CD8-positive, alpha-beta memory T cell (primary cell): ENCODE results near the gene B3GALNT1. TPM values are rescaled to one million over a fixed set of nuclear protein-coding genes. Genes with fewer than 3 reads are reported as not detected.
"Not testable (repeated sequence)": the region's sequence is repeated elsewhere in the genome, so short reads cannot be mapped to it uniquely, and the experiment has no call there.

Experiments
- CTCF ChIA-PET: fragments of 350-600 bp; sonication (Branson Sonifier 250); formaldehyde crosslinking; loops from one replicate; lab custom pipeline; 2021; ENCODE audit warnings: antibody characterized with exemption; lab: Charles Lee
- POLR2A ChIA-PET: fragments of 350-600 bp; sonication (Branson Sonifier 250); formaldehyde crosslinking; loops from one replicate; lab custom pipeline; 2021; ENCODE audit warnings: antibody characterized with exemption; lab: Charles Lee
- DNase-seq, 5 donors: peaks; one replicate each; pipeline versions ENCODE4 v3.0.0 to v3.0.0-alpha.2; 2020 to 2022; ENCODE audit warnings: mixed read lengths in 1 of 5
- H3K27ac ChIP-seq: one replicate; pipeline ENCODE4 v1.7.0; 2013; ENCODE audit warnings: low read depth, mild to moderate bottlenecking, low read length, moderate library complexity
- H3K27me3 ChIP-seq: 2 replicates; pipeline ENCODE4 v1.7.0; 2013; ENCODE audit warnings: low read length, mild to moderate bottlenecking; ENCODE audit not compliant: insufficient read depth, poor library complexity, severe bottlenecking
- H3K36me3 ChIP-seq: 2 replicates; pipeline ENCODE4 v1.7.0; 2013; ENCODE audit warnings: mild to moderate bottlenecking, low read length, moderate library complexity; ENCODE audit not compliant: insufficient read depth
- H3K4me1 ChIP-seq: 2 replicates; pipeline ENCODE4 v1.7.0; 2013; ENCODE audit warnings: mild to moderate bottlenecking, low read length, moderate library complexity; ENCODE audit not compliant: insufficient read depth
- H3K4me3 ChIP-seq: 2 replicates; pipeline ENCODE4 v1.7.0; 2013; ENCODE audit warnings: mild to moderate bottlenecking, low read length
- H3K9me3 ChIP-seq: 2 replicates; pipeline ENCODE4 v1.7.0; 2013; ENCODE audit warnings: mild to moderate bottlenecking, low read length
- H3K27ac Mint-ChIP-seq, 8 donors: one replicate each; pipeline ENCODE4 v1.8.0; 2020 to 2021; ENCODE audit warnings: mixed read lengths in 8 of 8, mild to moderate bottlenecking in 6 of 8, inconsistent platforms in 3 of 8, moderate library complexity in 3 of 8
- H3K27me3 Mint-ChIP-seq, 2 donors: one replicate each; pipeline ENCODE4 v1.8.0; 2020 to 2021; ENCODE audit warnings: mixed read lengths in 2 of 2, mild to moderate bottlenecking in 1 of 2, moderate library complexity in 1 of 2
- H3K36me3 Mint-ChIP-seq, 3 donors: one replicate each; pipeline ENCODE4 v1.8.0; 2020 to 2021; ENCODE audit warnings: mixed read lengths in 3 of 3, inconsistent platforms in 1 of 3, mild to moderate bottlenecking in 1 of 3
- H3K4me1 Mint-ChIP-seq, 3 donors: one replicate each; pipeline ENCODE4 v1.8.0; 2020 to 2021; ENCODE audit warnings: mixed read lengths in 3 of 3, inconsistent platforms in 1 of 3, mild to moderate bottlenecking in 1 of 3
- H3K4me3 Mint-ChIP-seq, 7 donors: one replicate each; pipeline ENCODE4 v1.8.0; 2020 to 2021; ENCODE audit warnings: mixed read lengths in 7 of 7, mild to moderate bottlenecking in 6 of 7, moderate library complexity in 4 of 7, inconsistent platforms in 2 of 7
- H3K9me3 Mint-ChIP-seq, 5 donors: one replicate each; pipeline ENCODE4 v1.8.0; 2020 to 2022; ENCODE audit warnings: mixed read lengths in 5 of 5, mild to moderate bottlenecking in 3 of 5, moderate library complexity in 2 of 5, inconsistent platforms in 1 of 5
- polyA plus RNA-seq: library from polyadenylated mRNA; unstranded; fragments of 300-500 nt; fragmentation: Illumina TruSeq; gene quantifications from one replicate; pipeline ENCODE4 v1.2.3, GENCODE V29; 2021
- total RNA-seq, 2 experiments: library from RNA; stranded (reverse); gene quantifications; one replicate each; pipeline ENCODE4 v1.2.3, GENCODE V29; 2021

B3GALNT1 gene
- total and polyA plus RNA-seq, 3 experiments from 2014 or later, result 1.8 to 2.4 (median 2.0) TPM

DNA sequence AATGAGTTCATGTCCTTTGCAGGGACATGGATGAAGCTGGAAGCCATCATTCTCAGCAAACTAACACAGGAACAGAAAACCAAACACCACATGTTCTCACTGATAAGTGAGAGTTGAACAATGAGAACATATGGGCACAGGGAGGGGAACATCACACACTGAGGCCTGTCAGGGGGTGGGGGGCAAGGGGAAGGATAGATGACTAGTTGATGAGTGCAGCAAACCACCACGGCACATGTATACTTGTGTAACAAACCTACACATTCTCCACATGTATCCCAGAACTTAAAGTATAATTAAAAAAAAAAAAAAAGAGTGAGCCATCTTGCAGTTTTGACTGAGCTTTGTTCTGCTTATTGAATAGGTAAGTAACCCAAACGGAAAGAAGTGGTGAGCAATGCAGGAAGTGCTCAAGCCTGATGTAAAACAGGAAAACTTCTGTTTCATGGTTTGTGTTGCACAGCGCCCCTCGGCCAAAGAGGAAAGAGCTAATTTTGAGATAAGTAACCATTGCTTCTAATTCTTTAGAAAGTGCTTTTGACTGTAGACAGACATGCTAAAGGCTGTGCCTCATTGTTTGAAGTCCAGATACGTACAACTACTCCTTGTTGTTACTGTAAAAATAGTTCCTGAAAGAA is 70.1 kb downstream of the B3GALNT1 start:
- H3K27me3 Mint-ChIP-seq, H3K4me1 ChIP-seq, POLR2A ChIA-PET, H3K27ac ChIP-seq, H3K27me3 ChIP-seq, H3K9me3 ChIP-seq, H3K27ac Mint-ChIP-seq, H3K4me3 Mint-ChIP-seq, H3K36me3 ChIP-seq, CTCF ChIA-PET, H3K4me3 ChIP-seq, H3K4me1 Mint-ChIP-seq: not testable (repeated sequence)
- H3K36me3 Mint-ChIP-seq, result peaks cover 0 to 34% (median 3%) of the 10 kb centered on the region in 3 donors
- H3K9me3 Mint-ChIP-seq, result peaks cover 4 to 49% (median 25%) of the 10 kb centered on the region in 5 donors
- peak in 1 of 5 donors; percentile 0 for DNase-seq

Other genes starting within 250 kb of the B3GALNT1 start
- gene NMD3, start 116.0 kb upstream of the B3GALNT1 start, total RNA-seq, result 10 to 100 TPM; 66.6 to 67.4 TPM
- 37.3 TPM for gene NMD3, start 116.0 kb upstream of the B3GALNT1 start, polyA plus RNA-seq